ENCODE measurements around the gene SYNGR1.

DNA sequence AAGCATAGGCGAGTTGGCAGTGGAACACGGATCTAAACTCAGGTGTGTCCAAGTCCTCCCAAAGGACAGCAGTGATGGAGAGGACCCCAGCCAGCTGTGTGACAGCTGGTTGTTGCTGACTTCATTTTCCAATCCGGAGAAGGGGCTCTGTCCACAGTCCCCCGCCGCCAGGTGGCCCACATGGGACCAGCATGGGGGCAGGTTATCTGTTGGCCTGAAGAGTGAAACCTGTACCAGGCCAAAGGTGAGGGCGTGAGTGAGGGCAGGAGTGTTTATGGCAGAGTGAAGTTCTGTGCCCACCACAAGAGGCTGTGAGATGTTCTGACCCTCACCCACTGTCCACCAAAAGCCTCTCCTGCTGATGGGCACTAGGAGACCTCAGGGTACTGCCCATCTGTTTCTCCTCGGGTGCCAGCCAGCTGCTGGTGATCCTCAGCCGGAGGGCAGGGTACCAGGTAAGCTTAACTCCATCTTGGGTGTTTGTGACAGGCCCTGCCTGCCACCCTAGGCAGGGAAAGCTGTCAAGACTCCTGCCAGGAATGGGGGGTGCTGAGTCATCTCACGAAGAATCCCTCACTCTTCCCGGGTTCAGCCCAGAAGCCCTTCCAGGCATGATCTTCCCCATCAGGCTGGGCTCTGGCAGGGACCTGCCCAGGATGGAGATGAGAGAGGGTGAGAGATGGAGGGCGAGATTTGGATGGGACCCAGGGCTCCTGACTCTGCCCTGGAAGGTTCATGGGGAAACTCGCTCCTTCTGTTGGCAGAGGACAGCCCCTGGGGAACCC is 34.2 kb downstream of the SYNGR1 start:
- TF ChIP-seq, protein P1, sequence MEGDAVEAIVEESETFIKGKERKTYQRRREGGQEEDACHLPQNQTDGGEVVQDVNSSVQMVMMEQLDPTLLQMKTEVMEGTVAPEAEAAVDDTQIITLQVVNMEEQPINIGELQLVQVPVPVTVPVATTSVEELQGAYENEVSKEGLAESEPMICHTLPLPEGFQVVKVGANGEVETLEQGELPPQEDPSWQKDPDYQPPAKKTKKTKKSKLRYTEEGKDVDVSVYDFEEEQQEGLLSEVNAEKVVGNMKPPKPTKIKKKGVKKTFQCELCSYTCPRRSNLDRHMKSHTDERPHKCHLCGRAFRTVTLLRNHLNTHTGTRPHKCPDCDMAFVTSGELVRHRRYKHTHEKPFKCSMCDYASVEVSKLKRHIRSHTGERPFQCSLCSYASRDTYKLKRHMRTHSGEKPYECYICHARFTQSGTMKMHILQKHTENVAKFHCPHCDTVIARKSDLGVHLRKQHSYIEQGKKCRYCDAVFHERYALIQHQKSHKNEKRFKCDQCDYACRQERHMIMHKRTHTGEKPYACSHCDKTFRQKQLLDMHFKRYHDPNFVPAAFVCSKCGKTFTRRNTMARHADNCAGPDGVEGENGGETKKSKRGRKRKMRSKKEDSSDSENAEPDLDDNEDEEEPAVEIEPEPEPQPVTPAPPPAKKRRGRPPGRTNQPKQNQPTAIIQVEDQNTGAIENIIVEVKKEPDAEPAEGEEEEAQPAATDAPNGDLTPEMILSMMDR (IDR thresholded peaks at IDR 0.05): no peak
- TF ChIP-seq POLR2A (IDR thresholded peaks at IDR 0.05): no peak

Data from thyroid gland (tissue), 4 donors.